KMS-11 (cell line): Measurements from ENCODE around the gene COX11.

Experiments
- H2AFZ ChIP-seq: fragments of 200-600 bp; sonication (generic); 2 replicates; pipeline ENCODE4 v1.6.1; 2016; ENCODE audit warnings: antibody characterized with exemption, mixed run types, low read depth
- H3K27ac ChIP-seq: fragments of 200-600 bp; sonication (generic); 2 replicates; pipeline ENCODE4 v1.6.1; 2016; ENCODE audit warnings: mild to moderate bottlenecking, mixed run types
- H3K27me3 ChIP-seq: fragments of 200-600 bp; sonication (generic); 2 replicates; pipeline ENCODE4 v1.6.1; 2017; ENCODE audit warnings: mild to moderate bottlenecking, low read depth, mixed run types, moderate library complexity; ENCODE audit not compliant: insufficient read depth
- H3K36me3 ChIP-seq: fragments of 200-600 bp; sonication (generic); 2 replicates; pipeline ENCODE4 v1.6.1; 2017; ENCODE audit warnings: mild to moderate bottlenecking, mixed run types; ENCODE audit not compliant: insufficient read depth
- H3K4me1 ChIP-seq: fragments of 200-600 bp; sonication (generic); 2 replicates; pipeline ENCODE4 v1.6.1; 2016; ENCODE audit warnings: mild to moderate bottlenecking, low read depth, mixed run types; ENCODE audit not compliant: poor library complexity, severe bottlenecking
- H3K4me2 ChIP-seq: fragments of 200-600 bp; sonication (generic); 2 replicates; pipeline ENCODE4 v1.7.0; 2016; ENCODE audit warnings: mild to moderate bottlenecking, mixed run types
- H3K4me3 ChIP-seq: fragments of 200-600 bp; sonication (generic); IDR thresholded peaks from 2 replicates; pipeline ENCODE4 v1.6.1; 2017; ENCODE audit warnings: low read depth, low read length, mixed read lengths; ENCODE audit not compliant: insufficient read depth
- H3K79me2 ChIP-seq: fragments of 200-600 bp; sonication (generic); 2 replicates; pipeline ENCODE4 v1.6.1; 2016; ENCODE audit warnings: low read depth, mixed run types; ENCODE audit not compliant: insufficient read depth
- H3K9ac ChIP-seq: fragments of 200-600 bp; sonication (generic); 2 replicates; pipeline ENCODE4 v1.6.1; 2016; ENCODE audit warnings: mild to moderate bottlenecking, mixed run types
- H4K20me1 ChIP-seq: fragments of 200-600 bp; sonication (generic); 2 replicates; pipeline ENCODE4 v1.6.1; 2016; ENCODE audit warnings: mild to moderate bottlenecking, mixed run types; ENCODE audit not compliant: insufficient read depth
- TF ChIP-seq, protein P1 (sequence below): fragments of 200-600 bp; sonication (generic); conservative IDR thresholded peaks from 2 replicates; pipeline ENCODE4 v1.6.1; 2017; ENCODE audit warnings: low read depth, mild to moderate bottlenecking, antibody characterized with exemption, low read length, moderate library complexity, mixed read lengths

Gene COX11

DNA sequence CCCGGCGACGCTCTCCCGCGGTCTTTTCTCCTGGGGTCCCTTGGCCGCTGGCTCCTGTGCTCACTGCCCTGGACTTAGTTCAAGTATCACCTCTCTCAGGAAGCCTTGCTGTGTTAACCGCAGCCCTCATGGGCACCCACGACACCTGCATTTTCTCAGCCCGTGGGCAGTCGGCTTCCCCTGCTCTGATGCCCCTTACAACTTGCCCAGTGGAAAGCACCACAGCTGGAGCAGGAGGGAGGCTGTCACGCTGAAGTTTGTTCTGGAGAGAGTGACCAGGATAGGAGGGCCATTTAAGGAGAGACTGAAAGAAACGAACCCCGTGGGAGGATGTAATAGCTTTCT lies 506 bp upstream of the COX11 start:
- no peaks in the 10 kb centered on the region for H4K20me1 ChIP-seq
- 0 out of 2 replicates have a peak, but pooled peaks cover 2% of the 10 kb centered on the region for H3K36me3 ChIP-seq
- TF ChIP-seq, protein P1, sequence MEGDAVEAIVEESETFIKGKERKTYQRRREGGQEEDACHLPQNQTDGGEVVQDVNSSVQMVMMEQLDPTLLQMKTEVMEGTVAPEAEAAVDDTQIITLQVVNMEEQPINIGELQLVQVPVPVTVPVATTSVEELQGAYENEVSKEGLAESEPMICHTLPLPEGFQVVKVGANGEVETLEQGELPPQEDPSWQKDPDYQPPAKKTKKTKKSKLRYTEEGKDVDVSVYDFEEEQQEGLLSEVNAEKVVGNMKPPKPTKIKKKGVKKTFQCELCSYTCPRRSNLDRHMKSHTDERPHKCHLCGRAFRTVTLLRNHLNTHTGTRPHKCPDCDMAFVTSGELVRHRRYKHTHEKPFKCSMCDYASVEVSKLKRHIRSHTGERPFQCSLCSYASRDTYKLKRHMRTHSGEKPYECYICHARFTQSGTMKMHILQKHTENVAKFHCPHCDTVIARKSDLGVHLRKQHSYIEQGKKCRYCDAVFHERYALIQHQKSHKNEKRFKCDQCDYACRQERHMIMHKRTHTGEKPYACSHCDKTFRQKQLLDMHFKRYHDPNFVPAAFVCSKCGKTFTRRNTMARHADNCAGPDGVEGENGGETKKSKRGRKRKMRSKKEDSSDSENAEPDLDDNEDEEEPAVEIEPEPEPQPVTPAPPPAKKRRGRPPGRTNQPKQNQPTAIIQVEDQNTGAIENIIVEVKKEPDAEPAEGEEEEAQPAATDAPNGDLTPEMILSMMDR, result no peak
- H3K4me1 ChIP-seq, result peaks cover 24% of the 10 kb centered on the region
- no peak overlapping the region for H3K4me3 ChIP-seq
- H3K79me2 ChIP-seq, result peaks cover 44% of the 10 kb centered on the region
- H3K9ac ChIP-seq, result peak overlapping the region; percentile 83
- H3K27ac ChIP-seq, result peak overlapping the region; percentile 72
- H2AFZ ChIP-seq, result peak overlapping the region; percentile 97
- peak overlapping the region; percentile 68 for H3K4me2 ChIP-seq
- no peaks in the 10 kb centered on the region for H3K27me3 ChIP-seq

DNA sequence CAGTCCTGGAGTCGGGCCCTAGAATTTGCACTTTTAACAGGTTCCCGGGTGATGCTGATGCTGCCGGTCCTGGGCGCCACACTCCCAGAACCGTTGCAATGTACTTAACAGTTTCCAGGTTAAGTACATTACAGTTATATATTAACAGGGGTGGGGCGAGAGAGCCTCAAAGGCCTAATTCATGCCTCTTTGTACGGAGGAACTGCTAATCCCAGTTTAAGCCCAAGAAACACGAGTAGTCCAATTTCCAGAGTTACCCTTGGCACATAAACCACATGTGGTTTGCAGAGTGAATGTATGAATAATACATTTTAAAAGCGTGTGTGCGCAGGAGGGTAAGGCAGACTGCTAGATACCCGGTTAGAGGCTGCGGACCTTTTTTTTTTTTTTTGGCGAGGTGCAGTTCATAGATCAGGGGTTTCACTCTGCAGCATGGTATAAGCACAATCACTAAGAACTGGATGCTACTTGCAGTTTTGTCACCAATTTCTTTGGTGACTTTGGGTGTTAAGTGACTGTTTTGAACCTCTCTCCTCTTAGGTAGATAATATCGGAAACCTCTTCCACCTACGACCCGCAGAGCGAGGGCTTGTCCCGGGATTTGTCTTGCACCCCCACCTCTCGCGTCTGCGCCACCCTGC lies 713 bp downstream of the COX11 start:
- peak overlapping the region; percentile 72 for H3K27ac ChIP-seq
- H2AFZ ChIP-seq, result peak overlapping the region; percentile 97
- H3K4me3 ChIP-seq, result no peak overlapping the region
- no peaks in the 10 kb centered on the region for H3K27me3 ChIP-seq
- H3K4me2 ChIP-seq, result peak overlapping the region; percentile 76
- H3K9ac ChIP-seq, result peak overlapping the region; percentile 83
- peaks cover 44% of the 10 kb centered on the region for H3K79me2 ChIP-seq
- no peaks in the 10 kb centered on the region for H4K20me1 ChIP-seq
- peaks cover 24% of the 10 kb centered on the region for H3K4me1 ChIP-seq
- TF ChIP-seq, protein P1, result peak; percentile 53; the same call in 1 of the 2 replicates
- peaks cover 12% of the 10 kb centered on the region; the same call in 1 of the 2 replicates for H3K36me3 ChIP-seq

DNA sequence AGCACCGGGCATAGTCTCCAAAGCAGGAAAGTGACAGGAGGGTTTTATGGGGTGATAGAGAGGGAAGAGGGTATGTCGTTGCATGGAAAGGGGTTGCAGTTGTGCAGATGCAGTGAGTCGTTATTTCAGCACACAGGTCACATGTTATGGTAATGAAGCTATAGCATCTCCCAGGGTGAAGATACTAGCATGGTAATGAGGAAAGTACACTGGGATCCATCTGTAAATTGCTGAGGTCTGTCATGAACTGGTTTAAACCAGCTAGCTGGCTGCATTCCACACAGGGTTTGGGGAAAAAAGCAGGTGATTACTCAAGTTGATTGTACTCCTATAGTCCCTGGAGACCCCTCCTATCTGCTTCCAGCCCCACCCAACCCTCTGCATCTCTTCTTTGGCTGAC lies 11.7 kb downstream of the COX11 start:
- Histone ChIP-seq H3K4me1 (no peaks in the 10 kb centered on the region), H3K4me3 (no peak overlapping the region), H2AFZ (no peak overlapping the region), H3K9ac (no peak overlapping the region), H4K20me1 (no peaks in the 10 kb centered on the region), H3K79me2 (no peaks in the 10 kb centered on the region), H3K4me2 (no peak overlapping the region), H3K27ac (no peak overlapping the region), H3K27me3 (no peaks in the 10 kb centered on the region), H3K36me3 (no peaks in the 10 kb centered on the region)
- TF ChIP-seq, protein P1, result no peak

DNA sequence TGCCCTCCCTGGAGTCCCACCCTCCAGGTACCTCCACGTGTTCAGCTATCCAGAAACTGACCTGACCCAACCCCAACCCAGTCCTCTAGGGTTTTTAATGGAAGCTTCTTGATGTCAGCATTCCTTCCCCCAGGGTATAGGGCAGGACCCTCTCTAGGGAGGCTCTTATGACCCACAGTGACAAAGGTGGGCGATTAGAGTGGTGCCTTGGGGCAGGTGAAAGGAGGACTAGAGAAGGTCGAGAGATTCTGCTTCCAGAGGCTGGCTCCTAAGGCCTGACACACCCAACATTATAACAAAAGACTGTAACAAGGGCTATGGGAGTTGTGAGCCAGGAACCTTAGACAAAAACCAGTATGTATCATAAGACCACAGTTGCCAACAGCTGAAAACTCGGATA lies 17.2 kb downstream of the COX11 start:
- Histone ChIP-seq H3K4me1 (peaks cover 13% of the 10 kb centered on the region), H3K4me3 (no peak overlapping the region), H3K79me2 (no peaks in the 10 kb centered on the region), H4K20me1 (no peaks in the 10 kb centered on the region), H3K9ac (no peak overlapping the region), H3K4me2 (no peak overlapping the region), H3K27ac (no peak overlapping the region), H2AFZ (no peak overlapping the region), H3K36me3 (no peaks in the 10 kb centered on the region), H3K27me3 (no peaks in the 10 kb centered on the region)
- TF ChIP-seq, protein P1, result no peak
